22Rv1 (cell line): Measurements from ENCODE around the gene HOXB2.

Experiments
- ZFX ChIP-seq: fragments of 450-650 bp; IDR thresholded peaks from 2 replicates; pipeline ENCODE4 v1.6.1; 2017; ENCODE audit warnings: antibody characterized with exemption, borderline replicate concordance
- TF ChIP-seq, protein P1 (sequence below): fragments of 450-650 bp; IDR thresholded peaks from 2 replicates; pipeline ENCODE4 v1.5.1; 2017; ENCODE audit warnings: mild to moderate bottlenecking

DNA sequence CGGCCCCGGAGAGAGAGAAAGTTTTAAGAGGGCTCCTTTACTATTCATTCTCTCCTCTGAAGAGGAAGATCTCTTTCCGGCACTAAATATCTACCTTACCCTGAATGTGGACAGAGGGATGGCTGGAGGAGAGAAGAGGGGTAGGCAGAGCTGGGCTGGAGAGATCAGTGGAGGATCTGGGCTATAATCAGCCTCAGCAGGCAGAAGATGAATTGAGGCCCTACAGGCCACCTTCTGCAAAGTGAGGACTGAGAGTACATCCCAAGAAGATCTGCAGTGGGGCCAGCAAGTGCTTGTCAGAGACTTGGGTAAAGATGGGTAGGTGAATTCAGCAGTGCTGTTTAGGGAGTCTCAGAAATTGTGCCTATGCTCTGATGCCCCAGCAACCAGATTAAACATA lies 7.6 kb downstream of the HOXB2 start:
- TF ChIP-seq, protein P1, sequence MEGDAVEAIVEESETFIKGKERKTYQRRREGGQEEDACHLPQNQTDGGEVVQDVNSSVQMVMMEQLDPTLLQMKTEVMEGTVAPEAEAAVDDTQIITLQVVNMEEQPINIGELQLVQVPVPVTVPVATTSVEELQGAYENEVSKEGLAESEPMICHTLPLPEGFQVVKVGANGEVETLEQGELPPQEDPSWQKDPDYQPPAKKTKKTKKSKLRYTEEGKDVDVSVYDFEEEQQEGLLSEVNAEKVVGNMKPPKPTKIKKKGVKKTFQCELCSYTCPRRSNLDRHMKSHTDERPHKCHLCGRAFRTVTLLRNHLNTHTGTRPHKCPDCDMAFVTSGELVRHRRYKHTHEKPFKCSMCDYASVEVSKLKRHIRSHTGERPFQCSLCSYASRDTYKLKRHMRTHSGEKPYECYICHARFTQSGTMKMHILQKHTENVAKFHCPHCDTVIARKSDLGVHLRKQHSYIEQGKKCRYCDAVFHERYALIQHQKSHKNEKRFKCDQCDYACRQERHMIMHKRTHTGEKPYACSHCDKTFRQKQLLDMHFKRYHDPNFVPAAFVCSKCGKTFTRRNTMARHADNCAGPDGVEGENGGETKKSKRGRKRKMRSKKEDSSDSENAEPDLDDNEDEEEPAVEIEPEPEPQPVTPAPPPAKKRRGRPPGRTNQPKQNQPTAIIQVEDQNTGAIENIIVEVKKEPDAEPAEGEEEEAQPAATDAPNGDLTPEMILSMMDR = no peak
- no peak for TF ChIP-seq ZFX
